ENCODE measurements around the gene GPX3.

The GPX3 gene

GRCh38 chr5:151067632-151068432 lies 47.4 kb downstream of the GPX3 start:
- WGBS, 2 donors (ENCODE audit: extremely low coverage in 2 of 2, insufficient read length in 2 of 2, insufficient replicate concordance in 1 of 2) = no CpG with 5 or more reads among the region's 14 CpGs
- no peak overlapping the region for H2BK5ac ChIP-seq (ENCODE audit: low read length)
- H3K18ac ChIP-seq (ENCODE audit: low read length) = no peak overlapping the region
- H2BK120ac ChIP-seq (ENCODE audit: low read depth, low read length) = no peak overlapping the region
- H3K4me1 ChIP-seq (ENCODE audit: control insufficient read depth in 2 of 2, insufficient read depth in 1 of 2, low read depth in 1 of 2, low read length in 2 of 2) = no peaks in the 10 kb centered on the region
- H2BK15ac ChIP-seq (ENCODE audit: low read length) = no peak overlapping the region
- no peak overlapping the region for H4K8ac ChIP-seq (ENCODE audit: low read depth, low read length)
- no peak for DNase-seq (ENCODE audit: low spot score)
- no peak overlapping the region for H3K4me2 ChIP-seq (ENCODE audit: insufficient read depth, low read length, poor library complexity, severe bottlenecking)
- no peaks in the 10 kb centered on the region for H3K9me3 ChIP-seq (replicated peaks in 1 of 2; ENCODE audit: control insufficient read depth in 2 of 2, insufficient read depth in 1 of 2, low read depth in 1 of 2, low read length in 2 of 2)
- H3K27me3 ChIP-seq (ENCODE audit: control insufficient read depth in 3 of 3, insufficient read depth in 3 of 3, low read depth in 1 of 3, low read length in 3 of 3) = no peaks in the 10 kb centered on the region
- H3K79me1 ChIP-seq (ENCODE audit: low read depth, low read length) = peaks cover 3% of the 10 kb centered on the region
- H3K14ac ChIP-seq (ENCODE audit: low read length) = no peak overlapping the region
- H3K9ac ChIP-seq (ENCODE audit: low read depth, low read length, poor library complexity) = no peak overlapping the region
- no peak overlapping the region for H3K4me3 ChIP-seq (ENCODE audit: low read length in 2 of 2)
- no peak overlapping the region for H2AFZ ChIP-seq (ENCODE audit: low read length)
- H3K36me3 ChIP-seq (replicated peaks in 1 of 2; ENCODE audit: control insufficient read depth in 2 of 2, insufficient read depth in 2 of 2, low read length in 2 of 2) = peaks cover 0 to 5% of the 10 kb centered on the region in 2 donors
- no peak overlapping the region for H3K27ac ChIP-seq (replicated peaks; ENCODE audit: low read length)
- H3K23ac ChIP-seq (ENCODE audit: low read depth, low read length, poor library complexity) = no peak overlapping the region
- no peak overlapping the region for H2BK12ac ChIP-seq (ENCODE audit: low read length)
- H3K4ac ChIP-seq (ENCODE audit: low read length) = no peak overlapping the region
- no peak overlapping the region for H4K91ac ChIP-seq (ENCODE audit: low read depth, low read length, poor library complexity)
- no peak overlapping the region for H2AK5ac ChIP-seq (ENCODE audit: low read depth, low read length)

GRCh38 chr5:151068433-151069197 lies 48.2 kb downstream of the GPX3 start:
- Histone ChIP-seq H3K27ac (replicated peaks; ENCODE audit: low read length) (no peak overlapping the region), H3K27me3 (ENCODE audit: control insufficient read depth in 3 of 3, insufficient read depth in 3 of 3, low read depth in 1 of 3, low read length in 3 of 3) (no peaks in the 10 kb centered on the region), H3K9me3 (replicated peaks in 1 of 2; ENCODE audit: control insufficient read depth in 2 of 2, insufficient read depth in 1 of 2, low read depth in 1 of 2, low read length in 2 of 2) (no peaks in the 10 kb centered on the region), H3K4me3 (ENCODE audit: low read length in 2 of 2) (no peak overlapping the region), H2BK120ac (ENCODE audit: low read depth, low read length) (no peak overlapping the region), H2AFZ (ENCODE audit: low read length) (no peak overlapping the region), H4K91ac (ENCODE audit: low read depth, low read length, poor library complexity) (no peak overlapping the region), H2BK5ac (ENCODE audit: low read length) (no peak overlapping the region), H3K4ac (ENCODE audit: low read length) (no peak overlapping the region), H2BK12ac (ENCODE audit: low read length) (no peak overlapping the region), H3K14ac (ENCODE audit: low read length) (no peak overlapping the region), H2AK5ac (ENCODE audit: low read depth, low read length) (no peak overlapping the region), H3K4me1 (ENCODE audit: control insufficient read depth in 2 of 2, insufficient read depth in 1 of 2, low read depth in 1 of 2, low read length in 2 of 2) (no peaks in the 10 kb centered on the region), H3K9ac (ENCODE audit: low read depth, low read length, poor library complexity) (no peak overlapping the region), H3K4me2 (ENCODE audit: insufficient read depth, low read length, poor library complexity, severe bottlenecking) (no peak overlapping the region), H3K23ac (ENCODE audit: low read depth, low read length, poor library complexity) (no peak overlapping the region), H4K8ac (ENCODE audit: low read depth, low read length) (no peak overlapping the region), H3K36me3 (replicated peaks in 1 of 2; ENCODE audit: control insufficient read depth in 2 of 2, insufficient read depth in 2 of 2, low read length in 2 of 2) (no peaks in the 10 kb centered on the region), H3K79me1 (ENCODE audit: low read depth, low read length) (peaks cover 3% of the 10 kb centered on the region), H3K18ac (ENCODE audit: low read length) (peak overlapping the region; percentile 4), H2BK15ac (ENCODE audit: low read length) (no peak overlapping the region)
- no CpG with 5 or more reads among the region's 12 CpGs for WGBS, 2 donors (ENCODE audit: extremely low coverage in 2 of 2, insufficient read length in 2 of 2, insufficient replicate concordance in 1 of 2)
- DNase-seq (ENCODE audit: low spot score) = no peak

- no peak for DNase-seq (ENCODE audit: low spot score)
- Histone ChIP-seq H3K4me3 (ENCODE audit: low read length in 2 of 2) (no peak overlapping the region), H3K36me3 (replicated peaks in 1 of 2; ENCODE audit: control insufficient read depth in 2 of 2, insufficient read depth in 2 of 2, low read length in 2 of 2) (no peaks in the 10 kb centered on the region), H3K4ac (ENCODE audit: low read length) (no peak overlapping the region), H3K27me3 (ENCODE audit: control insufficient read depth in 3 of 3, insufficient read depth in 3 of 3, low read depth in 1 of 3, low read length in 3 of 3) (no peaks in the 10 kb centered on the region), H2BK5ac (ENCODE audit: low read length) (no peak overlapping the region), H3K18ac (ENCODE audit: low read length) (no peak overlapping the region), H3K23ac (ENCODE audit: low read depth, low read length, poor library complexity) (no peak overlapping the region), H4K91ac (ENCODE audit: low read depth, low read length, poor library complexity) (no peak overlapping the region), H2AK5ac (ENCODE audit: low read depth, low read length) (no peak overlapping the region), H2BK12ac (ENCODE audit: low read length) (no peak overlapping the region), H3K27ac (replicated peaks; ENCODE audit: low read length) (no peak overlapping the region), H3K14ac (ENCODE audit: low read length) (no peak overlapping the region), H2AFZ (ENCODE audit: low read length) (no peak overlapping the region), H4K8ac (ENCODE audit: low read depth, low read length) (no peak overlapping the region), H3K9ac (ENCODE audit: low read depth, low read length, poor library complexity) (no peak overlapping the region), H3K4me1 (ENCODE audit: control insufficient read depth in 2 of 2, insufficient read depth in 1 of 2, low read depth in 1 of 2, low read length in 2 of 2) (no peaks in the 10 kb centered on the region), H3K9me3 (replicated peaks in 1 of 2; ENCODE audit: control insufficient read depth in 2 of 2, insufficient read depth in 1 of 2, low read depth in 1 of 2, low read length in 2 of 2) (no peaks in the 10 kb centered on the region), H2BK120ac (ENCODE audit: low read depth, low read length) (no peak overlapping the region), H2BK15ac (ENCODE audit: low read length) (no peak overlapping the region), H3K4me2 (ENCODE audit: insufficient read depth, low read length, poor library complexity, severe bottlenecking) (no peak overlapping the region), H3K79me1 (ENCODE audit: low read depth, low read length) (peaks cover 2% of the 10 kb centered on the region)
- no CpG with 5 or more reads among the region's 2 CpGs for WGBS, 2 donors (ENCODE audit: extremely low coverage in 2 of 2, insufficient read length in 2 of 2, insufficient replicate concordance in 1 of 2)
Measured at GRCh38 chr5:151070449-151070848, 50.1 kb downstream of the GPX3 start.

- H4K91ac ChIP-seq (ENCODE audit: low read depth, low read length, poor library complexity) = no peak overlapping the region
- no peak overlapping the region for H3K4ac ChIP-seq (ENCODE audit: low read length)
- peaks cover 4% of the 10 kb centered on the region for H3K79me1 ChIP-seq (ENCODE audit: low read depth, low read length)
- no peak overlapping the region for H3K4me3 ChIP-seq (ENCODE audit: low read length in 2 of 2)
- no CpG with 5 or more reads among the region's 4 CpGs for WGBS, 2 donors (ENCODE audit: extremely low coverage in 2 of 2, insufficient read length in 2 of 2, insufficient replicate concordance in 1 of 2)
- no peak overlapping the region for H2BK15ac ChIP-seq (ENCODE audit: low read length)
- H2BK12ac ChIP-seq (ENCODE audit: low read length) = no peak overlapping the region
- H3K23ac ChIP-seq (ENCODE audit: low read depth, low read length, poor library complexity) = no peak overlapping the region
- H3K4me2 ChIP-seq (ENCODE audit: insufficient read depth, low read length, poor library complexity, severe bottlenecking) = no peak overlapping the region
- no peak overlapping the region for H2AK5ac ChIP-seq (ENCODE audit: low read depth, low read length)
- H3K27me3 ChIP-seq (ENCODE audit: control insufficient read depth in 3 of 3, insufficient read depth in 3 of 3, low read depth in 1 of 3, low read length in 3 of 3) = no peaks in the 10 kb centered on the region
- H2AFZ ChIP-seq (ENCODE audit: low read length) = no peak overlapping the region
- no peaks in the 10 kb centered on the region for H3K4me1 ChIP-seq (ENCODE audit: control insufficient read depth in 2 of 2, insufficient read depth in 1 of 2, low read depth in 1 of 2, low read length in 2 of 2)
- no peak for DNase-seq (ENCODE audit: low spot score)
- no peak overlapping the region for H3K27ac ChIP-seq (replicated peaks; ENCODE audit: low read length)
- H2BK120ac ChIP-seq (ENCODE audit: low read depth, low read length) = no peak overlapping the region
- H3K14ac ChIP-seq (ENCODE audit: low read length) = no peak overlapping the region
- H3K9me3 ChIP-seq (replicated peaks in 1 of 2; ENCODE audit: control insufficient read depth in 2 of 2, insufficient read depth in 1 of 2, low read depth in 1 of 2, low read length in 2 of 2) = no peaks in the 10 kb centered on the region
- no peak overlapping the region for H2BK5ac ChIP-seq (ENCODE audit: low read length)
- H3K36me3 ChIP-seq (replicated peaks in 1 of 2; ENCODE audit: control insufficient read depth in 2 of 2, insufficient read depth in 2 of 2, low read length in 2 of 2) = no peaks in the 10 kb centered on the region
- H3K18ac ChIP-seq (ENCODE audit: low read length) = no peak overlapping the region
- H4K8ac ChIP-seq (ENCODE audit: low read depth, low read length) = no peak overlapping the region
- no peak overlapping the region for H3K9ac ChIP-seq (ENCODE audit: low read depth, low read length, poor library complexity)
Measured at GRCh38 chr5:151071021-151071420, 50.6 kb downstream of the GPX3 start.
